ENCODE measurements around the gene BGN. TPM values are rescaled to one million over a fixed set of nuclear protein-coding genes. Genes with fewer than 3 reads are reported as not detected.

Gene BGN
- polyA plus RNA-seq, 6 donors from 2014 or later = not detected

DNA sequence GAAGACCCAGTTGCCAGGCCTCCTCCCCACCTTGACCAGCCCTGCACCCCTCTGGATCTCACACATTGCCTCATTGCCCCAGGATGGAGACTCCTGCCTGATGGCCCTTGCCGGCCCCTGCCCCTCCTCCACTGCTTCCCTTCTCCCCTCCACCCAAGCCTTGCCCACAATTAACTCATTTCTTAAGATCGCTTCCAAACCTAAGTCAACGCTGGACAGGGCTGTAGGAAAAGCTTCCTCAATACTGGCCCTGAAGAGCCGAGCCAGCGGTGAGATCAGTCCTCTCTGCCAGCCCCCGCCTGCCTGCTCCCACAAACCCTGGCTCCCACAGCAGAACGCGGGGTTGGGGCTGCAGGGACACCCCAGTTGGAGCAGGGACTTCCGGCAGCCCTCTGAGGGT is 16.9 kb upstream of the BGN start:
- Mint-ChIP-seq H3K36me3 (no peaks in the 10 kb centered on the region), H3K4me3 (no peak overlapping the region), H3K27me3 (peaks cover 0 to 12% (median 10%) of the 10 kb centered on the region in 3 donors), H3K4me1 (peaks cover 0 to 3% (median 3%) of the 10 kb centered on the region in 3 donors), H3K27ac (peak overlapping the region in 1 of 6 donors; percentile 41), H3K9me3 (no peaks in the 10 kb centered on the region)
- no peak for DNase-seq
- no peak for ATAC-seq (ENCODE audit: low read depth in 2 of 2)

DNA sequence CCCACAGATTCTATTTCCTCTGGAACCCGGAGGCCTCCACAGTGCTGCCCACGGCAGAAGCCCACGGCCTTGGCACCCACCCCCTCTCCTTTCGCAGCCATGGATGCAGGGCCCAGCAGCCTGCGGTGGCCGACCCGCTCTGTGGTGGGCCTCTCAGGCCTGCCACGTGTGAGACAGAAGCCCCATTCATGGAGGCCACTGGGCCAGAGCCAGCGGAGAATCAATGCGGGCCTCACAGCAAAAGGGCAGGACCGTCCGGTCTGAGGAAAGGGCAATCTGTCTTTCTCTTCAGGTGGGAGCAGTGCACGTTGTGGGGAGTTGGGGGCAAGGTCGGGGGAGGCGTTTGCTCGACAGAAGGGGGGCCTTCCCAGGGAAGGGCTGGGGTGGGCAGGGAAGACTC is 16.0 kb upstream of the BGN start:
- peaks cover 0 to 12% (median 10%) of the 10 kb centered on the region in 3 donors for H3K27me3 Mint-ChIP-seq
- H3K9me3 Mint-ChIP-seq = no peaks in the 10 kb centered on the region
- DNase-seq (no peak), ATAC-seq (ENCODE audit: low read depth in 2 of 2) (no peak)
- H3K36me3 Mint-ChIP-seq = no peaks in the 10 kb centered on the region
- no peak overlapping the region for H3K27ac Mint-ChIP-seq
- H3K4me1 Mint-ChIP-seq = peaks cover 0 to 3% (median 3%) of the 10 kb centered on the region in 3 donors
- H3K4me3 Mint-ChIP-seq = no peak overlapping the region

DNA sequence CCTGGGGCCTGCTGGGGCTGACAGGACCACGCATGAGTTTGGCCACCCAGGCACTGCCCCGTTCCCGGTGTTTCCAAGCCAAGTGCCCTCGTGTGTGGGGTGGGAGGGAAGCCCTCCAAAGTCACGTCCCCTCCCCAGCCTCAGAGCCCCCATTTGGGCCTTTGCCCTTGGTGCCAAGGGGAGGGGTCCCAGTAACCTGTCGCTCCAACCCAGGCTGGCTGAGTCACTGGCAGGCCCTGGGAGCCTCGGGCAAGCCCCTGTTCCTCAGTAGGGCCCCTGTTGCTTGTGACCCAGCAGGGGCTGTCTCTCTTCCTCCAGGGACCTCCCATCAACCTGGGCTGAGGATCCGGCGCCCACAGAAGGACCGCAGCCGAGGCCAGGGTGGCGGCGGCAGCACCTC is 13.7 kb upstream of the BGN start:
- ATAC-seq (ENCODE audit: low read depth in 2 of 2) = no peak
- Mint-ChIP-seq H3K4me1 (no peaks in the 10 kb centered on the region), H3K9me3 (no peaks in the 10 kb centered on the region), H3K4me3 (no peak overlapping the region), H3K36me3 (no peaks in the 10 kb centered on the region), H3K27ac (no peak overlapping the region), H3K27me3 (peaks cover 0 to 12% (median 10%) of the 10 kb centered on the region in 3 donors)
- no peak for DNase-seq

DNA sequence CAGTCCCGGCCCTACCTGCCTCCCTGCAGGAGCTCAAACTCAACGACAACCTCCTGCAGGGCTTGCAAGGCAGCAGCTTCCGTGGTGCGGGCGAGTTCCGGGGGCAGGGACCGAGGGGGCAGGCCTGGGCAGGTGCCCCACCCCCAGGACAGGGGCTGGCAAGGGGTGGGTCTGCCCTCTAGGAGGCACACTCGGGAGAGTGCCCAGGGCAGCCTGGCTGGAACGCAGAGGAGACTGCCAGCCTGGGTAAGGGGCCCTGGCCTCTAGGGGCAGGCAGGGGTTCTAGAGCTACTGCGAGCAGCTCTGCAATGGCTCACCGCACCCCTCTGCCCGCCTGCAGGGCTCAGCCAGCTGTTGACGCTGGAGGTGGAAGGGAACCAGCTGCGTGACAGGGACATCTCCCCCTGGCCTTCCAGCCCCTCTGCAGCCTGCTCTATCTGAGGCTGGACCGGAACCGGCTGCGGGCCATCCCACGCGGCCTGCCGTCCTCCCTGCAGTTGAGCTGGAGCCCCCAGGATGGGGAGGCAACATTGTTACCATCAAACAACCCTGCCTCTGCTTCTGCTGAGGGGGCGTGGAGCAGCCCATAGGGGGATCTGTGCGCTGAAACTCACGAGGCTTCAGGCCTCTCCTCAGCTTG is 12.3 kb upstream of the BGN start:
- Mint-ChIP-seq H3K27ac (no peak overlapping the region), H3K27me3 (peaks cover 0 to 12% (median 10%) of the 10 kb centered on the region in 3 donors), H3K36me3 (no peaks in the 10 kb centered on the region), H3K9me3 (no peaks in the 10 kb centered on the region), H3K4me1 (no peaks in the 10 kb centered on the region), H3K4me3 (no peak overlapping the region)
- no peak for ATAC-seq (ENCODE audit: low read depth in 2 of 2)
- DNase-seq = no peak

DNA sequence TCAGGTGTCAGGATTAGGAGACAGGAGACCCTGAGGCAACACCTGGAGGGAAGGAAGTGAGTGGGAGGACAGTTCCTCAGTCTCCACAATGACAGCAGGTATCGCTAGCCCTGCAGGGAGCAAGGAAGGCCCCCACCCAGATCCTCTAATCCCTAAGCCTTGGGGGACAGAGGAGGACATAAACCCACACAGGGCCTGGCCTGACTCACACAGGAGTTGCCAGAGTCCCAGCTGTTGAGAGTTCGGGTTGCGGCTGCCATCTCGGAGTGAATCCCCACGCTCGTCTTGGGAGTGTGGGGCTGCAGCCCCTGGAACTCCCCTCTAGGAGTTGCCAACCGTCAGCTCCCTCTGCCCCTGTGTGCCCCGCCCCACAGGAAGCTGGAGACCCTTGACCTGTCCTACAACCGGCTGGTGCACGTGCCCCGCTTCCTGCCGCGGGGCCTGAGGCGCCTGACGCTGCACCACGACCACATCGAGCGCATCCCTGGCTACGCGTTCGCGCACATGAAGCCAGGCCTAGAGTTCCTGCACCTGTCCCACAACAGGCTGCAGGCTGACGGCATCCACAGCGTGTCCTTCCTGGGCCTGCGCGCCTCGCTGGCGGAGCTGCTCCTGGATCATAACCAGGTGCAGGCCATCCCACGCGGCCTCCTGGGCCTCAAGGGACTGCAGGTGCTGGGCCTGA is 9.2 kb upstream of the BGN start:
- H3K4me3 Mint-ChIP-seq = no peak overlapping the region
- ATAC-seq (ENCODE audit: low read depth in 2 of 2) (no peak), DNase-seq (no peak)
- no peaks in the 10 kb centered on the region for H3K4me1 Mint-ChIP-seq
- H3K36me3 Mint-ChIP-seq = no peaks in the 10 kb centered on the region
- no peaks in the 10 kb centered on the region for H3K27me3 Mint-ChIP-seq
- H3K9me3 Mint-ChIP-seq = no peaks in the 10 kb centered on the region
- no peak overlapping the region for H3K27ac Mint-ChIP-seq

DNA sequence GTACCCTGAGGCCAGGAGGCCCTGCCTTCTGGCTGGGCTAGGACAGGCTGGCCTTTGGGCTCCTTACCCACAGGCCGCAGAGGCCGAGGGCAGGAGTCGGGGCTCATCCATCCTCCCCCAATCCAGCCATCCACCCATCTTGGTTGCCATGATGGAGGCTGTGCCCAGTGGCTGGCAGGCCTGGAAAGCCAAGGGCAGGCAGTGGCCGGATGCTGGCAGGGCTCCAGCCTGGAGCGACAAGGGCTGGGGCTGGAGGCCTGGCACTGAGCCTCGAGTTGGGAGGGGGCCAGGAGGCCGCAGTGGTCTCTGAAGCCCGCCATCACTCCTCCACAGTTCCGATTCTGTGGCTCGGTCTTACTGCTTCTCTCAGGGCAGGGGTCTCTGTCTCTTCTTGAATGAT is 8.6 kb upstream of the BGN start:
- ATAC-seq (ENCODE audit: low read depth in 2 of 2) (no peak), DNase-seq (no peak)
- Mint-ChIP-seq H3K27me3 (no peaks in the 10 kb centered on the region), H3K4me1 (no peaks in the 10 kb centered on the region), H3K36me3 (no peaks in the 10 kb centered on the region), H3K9me3 (no peaks in the 10 kb centered on the region), H3K27ac (no peak overlapping the region), H3K4me3 (no peak overlapping the region)

DNA sequence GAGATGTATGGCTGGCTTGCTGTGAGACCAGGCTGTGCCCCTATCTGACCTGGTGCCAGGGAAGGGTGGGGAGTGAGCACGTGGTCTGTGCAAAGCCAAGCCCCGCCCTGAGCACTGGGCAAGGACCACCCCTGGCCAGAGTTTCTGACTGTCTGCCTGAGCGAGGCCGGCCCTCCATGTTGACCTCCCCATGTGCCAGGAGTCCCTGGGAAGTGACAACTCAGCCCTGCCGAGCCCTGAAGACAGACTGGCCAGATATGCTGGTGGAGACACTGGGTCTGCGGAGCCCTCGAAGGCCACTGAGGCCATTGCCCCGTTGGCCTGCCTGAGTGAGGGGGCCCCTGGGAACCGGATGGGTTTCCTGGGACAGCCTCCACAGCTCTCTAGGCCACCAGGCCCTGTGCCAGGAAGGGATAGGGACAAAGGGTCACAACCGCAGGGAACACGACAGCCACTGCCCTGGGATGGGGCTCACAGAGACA is 7.1 kb upstream of the BGN start:
- ATAC-seq (ENCODE audit: low read depth in 2 of 2) = no peak
- Mint-ChIP-seq H3K9me3 (no peaks in the 10 kb centered on the region), H3K27me3 (no peaks in the 10 kb centered on the region), H3K27ac (no peak overlapping the region), H3K36me3 (no peaks in the 10 kb centered on the region), H3K4me1 (no peaks in the 10 kb centered on the region), H3K4me3 (peak overlapping the region in 1 of 8 donors; percentile 22)
- no peak for DNase-seq

DNA sequence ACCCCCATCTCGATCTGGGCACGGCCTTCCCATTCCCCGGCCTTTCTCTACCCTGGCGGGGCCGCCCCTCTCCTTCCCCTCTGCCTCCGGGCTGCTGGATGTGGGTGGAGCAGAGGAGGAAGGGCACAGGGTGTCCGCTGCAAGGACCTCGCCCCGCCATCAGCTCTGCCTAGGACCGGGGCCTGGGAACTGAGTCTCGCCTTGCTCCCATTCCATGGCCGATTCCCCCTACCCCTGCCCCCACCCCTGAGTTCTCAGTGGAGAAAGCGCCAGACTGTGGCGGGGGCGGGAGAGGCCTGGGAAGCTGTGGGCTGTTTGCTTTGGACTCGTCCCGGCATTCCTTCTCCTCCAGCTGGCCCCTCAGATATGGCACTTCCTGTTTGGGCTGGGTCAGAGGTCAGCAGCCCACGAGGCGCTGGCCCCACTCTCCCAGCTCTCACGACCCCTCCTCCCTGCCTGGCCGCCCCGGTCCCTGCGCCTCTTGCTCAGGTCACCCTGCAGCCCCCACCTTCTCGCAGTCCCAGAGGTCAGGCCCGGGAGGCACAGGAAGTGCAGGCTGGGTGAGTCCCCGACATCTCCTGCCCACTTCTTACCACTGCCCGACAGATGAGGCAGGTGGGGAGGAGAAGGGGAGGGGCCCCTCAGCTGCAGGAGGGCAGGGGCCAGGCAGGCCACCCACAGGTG is 6.4 kb upstream of the BGN start:
- DNase-seq (no peak), ATAC-seq (ENCODE audit: low read depth in 2 of 2) (no peak)
- no peaks in the 10 kb centered on the region for H3K4me1 Mint-ChIP-seq
- H3K9me3 Mint-ChIP-seq = peaks cover 0 to 1% (median 0%) of the 10 kb centered on the region in 7 donors
- H3K27ac Mint-ChIP-seq = no peak overlapping the region
- H3K4me3 Mint-ChIP-seq = no peak overlapping the region
- no peaks in the 10 kb centered on the region for H3K27me3 Mint-ChIP-seq
- H3K36me3 Mint-ChIP-seq = no peaks in the 10 kb centered on the region

DNA sequence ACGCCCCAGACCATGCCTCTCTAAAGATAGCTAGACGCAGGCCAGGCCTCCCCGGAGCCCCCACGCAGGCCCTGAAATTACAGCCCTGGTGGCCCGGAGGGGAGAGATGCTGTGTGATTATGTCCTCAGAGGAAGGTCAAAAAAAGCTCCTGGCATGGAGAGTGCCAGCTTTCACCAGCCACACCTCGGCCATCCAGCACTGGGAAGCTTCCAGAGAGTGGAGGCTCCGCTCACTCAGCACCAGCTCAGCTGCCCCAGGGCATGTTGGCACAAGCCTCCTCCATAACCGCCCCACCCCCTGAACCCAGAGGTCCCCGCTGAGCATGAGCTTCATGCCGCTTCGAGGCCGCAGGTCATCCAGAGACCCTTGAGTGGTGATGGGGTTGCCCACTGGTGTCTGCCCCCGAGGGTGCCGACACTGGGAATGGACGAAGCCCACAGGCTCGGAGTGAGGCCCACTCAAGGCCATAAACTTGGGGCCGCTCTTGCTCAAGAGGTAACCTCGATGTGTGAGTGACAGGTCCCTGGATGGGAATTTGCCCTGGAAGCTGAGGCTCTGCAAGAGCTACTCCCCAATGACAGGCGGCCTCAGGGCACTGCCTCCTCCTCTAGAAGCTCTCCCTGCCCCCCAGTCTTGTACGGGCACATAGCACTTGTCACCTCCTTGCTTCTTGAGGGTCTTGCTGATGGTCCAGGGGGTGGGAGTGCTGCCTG is 4.4 kb upstream of the BGN start:
- peaks cover 0 to 7% (median 6%) of the 10 kb centered on the region in 3 donors for H3K27me3 Mint-ChIP-seq
- peaks cover 0 to 1% (median 0%) of the 10 kb centered on the region in 7 donors for H3K9me3 Mint-ChIP-seq
- H3K4me1 Mint-ChIP-seq = peaks cover 0 to 4% (median 3%) of the 10 kb centered on the region in 3 donors
- no peak for DNase-seq
- ATAC-seq (ENCODE audit: low read depth in 2 of 2) = no peak
- H3K27ac Mint-ChIP-seq = no peak overlapping the region
- H3K4me3 Mint-ChIP-seq = no peak overlapping the region
- H3K36me3 Mint-ChIP-seq = no peaks in the 10 kb centered on the region

DNA sequence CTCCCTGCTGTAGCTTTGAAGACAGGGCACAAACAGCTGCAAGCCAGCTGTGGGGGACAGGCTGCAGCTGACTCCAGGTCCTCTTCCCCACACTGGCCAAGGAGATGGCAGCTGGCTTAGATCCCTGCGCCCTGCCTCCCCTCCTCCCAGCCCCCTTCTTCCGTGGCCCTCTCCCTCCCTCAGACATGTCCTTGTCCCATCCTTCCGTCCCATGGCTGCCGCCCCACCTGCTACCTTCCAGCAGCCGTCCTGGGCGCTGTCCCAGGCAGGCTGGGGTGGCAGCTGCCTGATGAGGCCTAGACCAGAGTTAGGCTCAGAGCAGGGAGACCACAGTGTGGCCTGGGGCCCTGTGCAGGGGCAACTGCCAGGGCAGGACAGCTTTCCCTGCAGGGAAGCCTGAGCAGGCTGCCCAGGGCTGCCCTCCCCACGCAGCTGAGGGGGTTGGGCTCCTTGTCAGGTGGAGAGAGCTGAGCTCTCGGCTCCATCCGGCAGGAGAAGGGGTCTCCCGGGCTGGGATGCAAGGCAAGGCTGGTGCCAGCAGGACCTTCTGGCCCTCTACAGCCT is 3.3 kb upstream of the BGN start:
- ATAC-seq (ENCODE audit: low read depth in 2 of 2) (no peak), DNase-seq (no peak)
- H3K4me3 Mint-ChIP-seq = no peak overlapping the region
- peaks cover 0 to 12% (median 9%) of the 10 kb centered on the region in 3 donors for H3K27me3 Mint-ChIP-seq
- H3K36me3 Mint-ChIP-seq = no peaks in the 10 kb centered on the region
- no peak overlapping the region for H3K27ac Mint-ChIP-seq
- peaks cover 0 to 6% (median 3%) of the 10 kb centered on the region in 3 donors for H3K4me1 Mint-ChIP-seq
- peaks cover 0 to 1% (median 0%) of the 10 kb centered on the region in 7 donors for H3K9me3 Mint-ChIP-seq

DNA sequence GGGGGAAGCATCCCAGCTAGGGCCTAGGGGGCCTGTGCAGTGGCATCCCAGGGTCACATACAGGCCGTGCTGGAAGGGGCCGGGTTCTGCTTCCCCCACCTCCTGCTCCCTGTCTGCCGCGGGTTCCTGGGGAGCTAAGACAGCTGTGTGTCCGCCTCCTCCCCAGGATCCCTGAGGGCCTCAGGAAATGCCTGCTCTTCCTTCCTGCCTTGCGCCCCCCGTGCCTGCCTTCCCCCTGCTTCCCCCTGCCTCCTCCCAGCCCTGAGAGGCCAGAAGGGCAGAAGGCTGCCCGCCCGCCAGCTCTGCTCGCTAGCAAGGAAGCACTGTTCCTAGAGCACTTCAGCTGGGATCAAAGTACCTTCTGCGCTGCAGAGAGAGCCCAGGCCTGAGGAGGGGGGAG is 2.9 kb upstream of the BGN start:
- DNase-seq (no peak), ATAC-seq (ENCODE audit: low read depth in 2 of 2) (no peak)
- Mint-ChIP-seq H3K27ac (no peak overlapping the region), H3K4me3 (no peak overlapping the region), H3K27me3 (peaks cover 0 to 12% (median 9%) of the 10 kb centered on the region in 3 donors), H3K9me3 (peaks cover 0 to 1% (median 0%) of the 10 kb centered on the region in 7 donors), H3K4me1 (peaks cover 0 to 6% (median 3%) of the 10 kb centered on the region in 3 donors), H3K36me3 (no peaks in the 10 kb centered on the region)

- peaks cover 0 to 12% (median 9%) of the 10 kb centered on the region in 3 donors for H3K27me3 Mint-ChIP-seq
- H3K9me3 Mint-ChIP-seq = peaks cover 0 to 1% (median 0%) of the 10 kb centered on the region in 7 donors
- DNase-seq = no peak
- no peak overlapping the region for H3K4me3 Mint-ChIP-seq
- ATAC-seq (ENCODE audit: low read depth in 2 of 2) = no peak
- peaks cover 0 to 6% (median 3%) of the 10 kb centered on the region in 3 donors for H3K4me1 Mint-ChIP-seq
- no peaks in the 10 kb centered on the region for H3K36me3 Mint-ChIP-seq
- H3K27ac Mint-ChIP-seq = no peak overlapping the region
Measured at GRCh38 chrX:153492543-153492942, 2.2 kb upstream of the BGN start.

GRCh38 chrX:153493085-153493484 is 1.7 kb upstream of the BGN start:
- Mint-ChIP-seq H3K9me3 (peaks cover 0 to 1% (median 0%) of the 10 kb centered on the region in 7 donors), H3K4me3 (peak overlapping the region in 1 of 8 donors; percentile 15), H3K36me3 (no peaks in the 10 kb centered on the region), H3K27ac (peak overlapping the region in 1 of 6 donors; percentile 33), H3K4me1 (peaks cover 0 to 6% (median 3%) of the 10 kb centered on the region in 3 donors), H3K27me3 (peaks cover 0 to 12% (median 9%) of the 10 kb centered on the region in 3 donors)
- ATAC-seq (ENCODE audit: low read depth in 2 of 2) = no peak
- DNase-seq = no peak
